K562 (cell line): ENCODE data around the gene KRI1. TPM values are rescaled to one million over a fixed set of nuclear protein-coding genes. Genes with fewer than 3 reads are reported as not detected.
A peak's percentile ranks its signal among the peaks of the same experiment; 100 is the strongest.

Experiments
- AFF4 ChIP-seq: sonication (generic); formaldehyde crosslinking; IDR thresholded peaks from 2 replicates; pipeline ENCODE4 v1.8.0; 2023; ENCODE audit warnings: mild to moderate bottlenecking, missing genetic modification reagents
- CBX3 ChIP-seq, 2 experiments: IDR thresholded peaks; 1 replicate in 1 of 2; 2 replicates in 1 of 2; pipeline ENCODE4 v1.6.1; 2012; ENCODE audit warnings: inconsistent platforms in 2 of 2, low read length in 2 of 2, borderline replicate concordance in 1 of 2, control low read depth in 1 of 2
- HDAC2 ChIP-seq: fragments of 450-650 bp; IDR thresholded peaks from 2 replicates; pipeline ENCODE4 v1.6.1; 2016; ENCODE audit warnings: mild to moderate bottlenecking
- ILK ChIP-seq: fragments of 450-650 bp; IDR thresholded peaks from 2 replicates; pipeline ENCODE4 v1.6.1; 2016; ENCODE audit warnings: missing genetic modification characterization, low read depth, mild to moderate bottlenecking, missing compliant biosample characterization, moderate library complexity, borderline replicate concordance
- MBD2 ChIP-seq: sonication (generic); IDR thresholded peaks from 2 replicates; pipeline ENCODE4 v1.6.1; 2016; ENCODE audit warnings: low read depth, borderline replicate concordance
- NR1H2 ChIP-seq: sonication (generic); formaldehyde crosslinking; IDR thresholded peaks from 2 replicates; pipeline ENCODE4 v1.4.0; 2020; ENCODE audit warnings: mild to moderate bottlenecking, missing genetic modification reagents
- PHF20 ChIP-seq: fragments of 450-650 bp; IDR thresholded peaks from 2 replicates; pipeline ENCODE4 v1.6.1; 2018; ENCODE audit not compliant: partially characterized antibody
- POLR2B ChIP-seq: fragments of 450-650 bp; IDR thresholded peaks from 2 replicates; pipeline ENCODE4 v1.6.1; 2018; ENCODE audit warnings: low read depth; ENCODE audit not compliant: partially characterized antibody
- RBBP5 ChIP-seq: fragments of 200-600 bp; sonication (generic); IDR thresholded peaks from 2 replicates; pipeline ENCODE4 v1.6.1; 2012; ENCODE audit warnings: borderline replicate concordance, mild to moderate bottlenecking, low read length, control low read depth, inconsistent platforms; ENCODE audit not compliant: insufficient read depth, poor library complexity, severe bottlenecking
- RBM25 ChIP-seq: fragments of 200-400 bp; formaldehyde crosslinking; IDR thresholded peaks from 2 replicates; pipeline ENCODE4 v1.6.1; 2018; ENCODE audit warnings: low read length, low read depth, moderate library complexity; ENCODE audit not compliant: severe bottlenecking
- SIN3A ChIP-seq, 2 experiments: fragments of 150-350 bp in 1 of 2; IDR thresholded peaks; 2 replicates each; pipeline ENCODE4 v1.6.1; 2011 to 2016; ENCODE audit warnings: borderline replicate concordance in 2 of 2, low read depth in 2 of 2, low read length in 2 of 2, mild to moderate bottlenecking in 2 of 2, moderate library complexity in 2 of 2; ENCODE audit not compliant: control insufficient read depth in 1 of 2
- STAT5B ChIP-seq: fragments of 250-450 bp; sonication (Bioruptor Pico); IDR thresholded peaks from 2 replicates; pipeline ENCODE4 v1.8.0; 2021; ENCODE audit warnings: mild to moderate bottlenecking, inconsistent platforms
- TARDBP ChIP-seq: fragments of 450-650 bp; IDR thresholded peaks from 2 replicates; pipeline ENCODE4 v1.6.1; 2016
- ZEB2 ChIP-seq: fragments of 450-650 bp; IDR thresholded peaks from 2 replicates; pipeline ENCODE4 v1.6.1; 2016
- ZKSCAN1 ChIP-seq: fragments of 150-350 bp; IDR thresholded peaks from 2 replicates; pipeline ENCODE4 v1.6.1; 2016; ENCODE audit warnings: low read depth, low read length
- ZNF586 ChIP-seq: fragments of 450-650 bp; formaldehyde crosslinking; conservative IDR thresholded peaks from 2 replicates; pipeline ENCODE4 v1.4.0; 2020; ENCODE audit warnings: mild to moderate bottlenecking, moderate library complexity
- ZNF696 ChIP-seq: fragments of 250-450 bp; sonication (Bioruptor Pico); conservative IDR thresholded peaks from 2 replicates; pipeline ENCODE4 v1.4.0; 2020; ENCODE audit warnings: mild to moderate bottlenecking, moderate library complexity
- ZNF778 ChIP-seq: fragments of 450-650 bp; formaldehyde crosslinking; IDR thresholded peaks from 2 replicates; pipeline ENCODE4 v1.4.0; 2020; ENCODE audit warnings: mild to moderate bottlenecking, moderate library complexity
- polyA plus RNA-seq, 8 experiments: library from polyadenylated mRNA; depleted of rRNA in 4 of 8; stranded (reverse) in 5 of 8; unstranded in 3 of 8; fragments of >200 nt; fragmentation: Nextera tagmentation in 2 of 8; fragmentation: Illumina TruSeq in 1 of 8; extraction: Ambion mirVana in 2 of 8; extraction: Trizol in 1 of 8; gene quantifications; 2 replicates each; pipeline versions ENCODE4 v1.2.1 to v1.2.3, GENCODE V29; 2011 to 2014; ENCODE audit warnings: inconsistent platforms in 1 of 8, missing spikeins in 1 of 8
- total RNA-seq, 7 experiments: library from RNA; depleted of rRNA in 6 of 7; stranded (reverse); fragments of >200 nt in 6 of 7; fragmentation: Illumina TruSeq in 2 of 7; extraction: Trizol in 2 of 7; gene quantifications; 2 replicates each; pipeline versions ENCODE4 v1.2.1 to v1.2.3, GENCODE V29; 2011 to 2021; ENCODE audit warnings: low replicate concordance in 1 of 7
- TF ChIP-seq, protein P1 (sequence below): fragments of 250-450 bp; sonication (Bioruptor Pico); IDR thresholded peaks from 2 replicates; pipeline ENCODE4 v1.5.0; 2022; ENCODE audit warnings: mild to moderate bottlenecking
- TF ChIP-seq, protein P2 (sequence below): fragments of 250-450 bp; sonication (Bioruptor Pico); IDR thresholded peaks from 2 replicates; pipeline ENCODE4 v1.8.0; 2021; ENCODE audit warnings: moderate library complexity, mild to moderate bottlenecking, inconsistent platforms
- TF ChIP-seq, protein P3 (sequence below), 2 experiments: IDR thresholded peaks; 2 replicates each; pipeline ENCODE4 v1.6.1; 2011; ENCODE audit warnings: borderline replicate concordance in 1 of 2, control low read depth in 1 of 2, low read depth in 1 of 2, low read length in 1 of 2, mild to moderate bottlenecking in 1 of 2, mixed read lengths in 1 of 2, moderate library complexity in 1 of 2; ENCODE audit not compliant: insufficient read depth in 1 of 2, insufficient read length in 1 of 2, poor library complexity in 1 of 2, severe bottlenecking in 1 of 2; ENCODE audit errors: extremely low read depth in 1 of 2

Gene KRI1
- total and polyA plus RNA-seq, 9 of the 15 experiments (the other 6 are each of a cell fraction or from before 2014, with no cell fraction given) = 1.1 to 50.7 (median 24.7) TPM

- TF ChIP-seq, protein P1, sequence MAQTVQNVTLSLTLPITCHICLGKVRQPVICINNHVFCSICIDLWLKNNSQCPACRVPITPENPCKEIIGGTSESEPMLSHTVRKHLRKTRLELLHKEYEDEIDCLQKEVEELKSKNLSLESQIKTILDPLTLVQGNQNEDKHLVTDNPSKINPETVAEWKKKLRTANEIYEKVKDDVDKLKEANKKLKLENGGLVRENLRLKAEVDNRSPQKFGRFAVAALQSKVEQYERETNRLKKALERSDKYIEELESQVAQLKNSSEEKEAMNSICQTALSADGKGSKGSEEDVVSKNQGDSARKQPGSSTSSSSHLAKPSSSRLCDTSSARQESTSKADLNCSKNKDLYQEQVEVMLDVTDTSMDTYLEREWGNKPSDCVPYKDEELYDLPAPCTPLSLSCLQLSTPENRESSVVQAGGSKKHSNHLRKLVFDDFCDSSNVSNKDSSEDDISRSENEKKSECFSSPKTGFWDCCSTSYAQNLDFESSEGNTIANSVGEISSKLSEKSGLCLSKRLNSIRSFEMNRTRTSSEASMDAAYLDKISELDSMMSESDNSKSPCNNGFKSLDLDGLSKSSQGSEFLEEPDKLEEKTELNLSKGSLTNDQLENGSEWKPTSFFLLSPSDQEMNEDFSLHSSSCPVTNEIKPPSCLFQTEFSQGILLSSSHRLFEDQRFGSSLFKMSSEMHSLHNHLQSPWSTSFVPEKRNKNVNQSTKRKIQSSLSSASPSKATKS (CRISPR knock-in tag) = no peak
- no peak for TF ChIP-seq NR1H2 (CRISPR knock-in tag)
- TF ChIP-seq POLR2B = no peak
- TF ChIP-seq, protein P2, sequence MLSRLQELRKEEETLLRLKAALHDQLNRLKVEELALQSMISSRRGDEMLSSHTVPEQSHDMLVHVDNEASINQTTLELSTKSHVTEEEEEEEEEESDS (CRISPR knock-in tag) = no peak
- no peak for TF ChIP-seq ZNF696 (CRISPR knock-in tag)
- no peak for TF ChIP-seq ZNF778 (CRISPR knock-in tag)
- TF ChIP-seq SIN3A (IDR thresholded peaks at IDR 0.05; ENCODE audit: borderline replicate concordance in 2 of 2, control insufficient read depth in 1 of 2, low read depth in 2 of 2, low read length in 2 of 2) = peak; percentile 31 to 79; a peak in 1 of 4 replicates
- TF ChIP-seq, protein P3, sequence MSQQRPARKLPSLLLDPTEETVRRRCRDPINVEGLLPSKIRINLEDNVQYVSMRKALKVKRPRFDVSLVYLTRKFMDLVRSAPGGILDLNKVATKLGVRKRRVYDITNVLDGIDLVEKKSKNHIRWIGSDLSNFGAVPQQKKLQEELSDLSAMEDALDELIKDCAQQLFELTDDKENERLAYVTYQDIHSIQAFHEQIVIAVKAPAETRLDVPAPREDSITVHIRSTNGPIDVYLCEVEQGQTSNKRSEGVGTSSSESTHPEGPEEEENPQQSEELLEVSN (IDR thresholded peaks at IDR 0.05; ENCODE audit: borderline replicate concordance in 1 of 2, extremely low read depth in 1 of 2, insufficient read depth in 1 of 2, insufficient read length in 1 of 2, low read depth in 1 of 2, low read length in 1 of 2, poor library complexity in 1 of 2, severe bottlenecking in 1 of 2) = peak in 1 of 2 experiments; percentile 69
- no peak for TF ChIP-seq AFF4 (CRISPR knock-in tag)
- no peak for TF ChIP-seq ILK
- no peak for TF ChIP-seq HDAC2
- no peak for TF ChIP-seq CBX3 (IDR thresholded peaks at IDR 0.05; ENCODE audit: borderline replicate concordance in 1 of 2, low read length in 2 of 2)
- TF ChIP-seq ZKSCAN1 = no peak
- no peak for TF ChIP-seq MBD2
- no peak for TF ChIP-seq PHF20
- peak; percentile 88 for TF ChIP-seq ZEB2
- TF ChIP-seq STAT5B = no peak
- TF ChIP-seq TARDBP = no peak
- TF ChIP-seq ZNF586 (CRISPR knock-in tag) = no peak
- TF ChIP-seq RBBP5 = no peak
- no peak for TF ChIP-seq RBM25
Measured at GRCh38 chr19:10568062-10568825, 2.4 kb upstream of the KRI1 start (continued).
